Gastroesophageal sphincter (tissue), 3 donors: Measurements from ENCODE around the gene FAM171A1.

Source experiments
- CTCF ChIP-seq, 4 experiments: fragments of 200-600 bp in 2 of 4; fragments of 450-650 bp in 2 of 4; sonication (generic) in 1 of 4; IDR thresholded peaks; one replicate each; pipeline ENCODE4 v1.5.1; 2017 to 2019; ENCODE audit warnings: antibody characterized with exemption in 4 of 4, mild to moderate bottlenecking in 2 of 4, moderate library complexity in 2 of 4
- EP300 ChIP-seq: sonication (generic); formaldehyde crosslinking; IDR thresholded peaks from one replicate; pipeline ENCODE4 v1.6.1; 2017; ENCODE audit warnings: antibody characterized with exemption, mild to moderate bottlenecking

DNA sequence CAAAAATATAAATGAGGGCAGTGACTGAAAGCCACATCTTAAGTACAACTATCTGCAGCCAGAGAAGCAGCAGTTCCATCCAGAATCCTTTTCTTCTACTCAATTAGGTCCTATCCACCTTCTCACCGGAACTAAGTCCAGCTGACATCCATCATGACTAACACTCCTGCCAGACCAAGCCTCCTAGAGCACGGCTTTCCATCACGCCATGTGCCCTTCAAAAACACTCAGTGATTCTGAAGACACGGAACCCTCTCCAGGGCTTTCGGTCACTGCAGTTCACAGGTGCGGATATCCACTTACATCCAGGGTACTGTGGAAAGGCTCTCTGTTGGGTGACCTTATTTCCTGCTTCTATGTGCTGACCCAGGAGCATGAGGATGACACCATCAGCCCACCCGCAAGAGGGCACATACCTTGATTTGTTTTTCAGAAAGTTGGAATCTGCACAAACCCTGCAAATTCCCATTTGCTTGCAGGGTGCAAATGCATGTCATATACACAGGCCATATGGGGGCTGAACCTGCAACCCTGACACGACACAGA, 64.3 kb downstream of the FAM171A1 start:
- TF ChIP-seq EP300 (no peak), CTCF (IDR thresholded peaks at IDR 0.05) (no peak)
